ENCODE results near the gene MAGED4. TPM values are rescaled to one million over a fixed set of nuclear protein-coding genes. Genes with fewer than 3 reads are reported as not detected.
"Not testable (repeated sequence)": the region's sequence is repeated elsewhere in the genome, so short reads cannot be mapped to it uniquely, and the experiment has no call there.

Gene MAGED4, protein sequence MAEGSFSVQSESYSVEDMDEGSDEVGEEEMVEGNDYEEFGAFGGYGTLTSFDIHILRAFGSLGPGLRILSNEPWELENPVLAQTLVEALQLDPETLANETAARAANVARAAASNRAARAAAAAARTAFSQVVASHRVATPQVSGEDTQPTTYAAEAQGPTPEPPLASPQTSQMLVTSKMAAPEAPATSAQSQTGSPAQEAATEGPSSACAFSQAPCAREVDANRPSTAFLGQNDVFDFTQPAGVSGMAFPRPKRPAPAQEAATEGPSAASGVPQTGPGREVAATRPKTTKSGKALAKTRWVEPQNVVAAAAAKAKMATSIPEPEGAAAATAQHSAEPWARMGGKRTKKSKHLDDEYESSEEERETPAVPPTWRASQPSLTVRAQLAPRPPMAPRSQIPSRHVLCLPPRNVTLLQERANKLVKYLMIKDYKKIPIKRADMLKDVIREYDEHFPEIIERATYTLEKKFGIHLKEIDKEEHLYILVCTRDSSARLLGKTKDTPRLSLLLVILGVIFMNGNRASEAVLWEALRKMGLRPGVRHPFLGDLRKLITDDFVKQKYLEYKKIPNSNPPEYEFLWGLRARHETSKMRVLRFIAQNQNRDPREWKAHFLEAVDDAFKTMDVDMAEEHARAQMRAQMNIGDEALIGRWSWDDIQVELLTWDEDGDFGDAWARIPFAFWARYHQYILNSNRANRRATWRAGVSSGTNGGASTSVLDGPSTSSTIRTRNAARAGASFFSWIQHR
- polyA plus RNA-seq (2011; rRNA removed) (8.7 and 13.1 TPM in 2 replicates), polyA minus RNA-seq (2011; rRNA and poly(A)+ RNA removed) (11.4 and 20.6 TPM in 2 replicates)

DNA sequence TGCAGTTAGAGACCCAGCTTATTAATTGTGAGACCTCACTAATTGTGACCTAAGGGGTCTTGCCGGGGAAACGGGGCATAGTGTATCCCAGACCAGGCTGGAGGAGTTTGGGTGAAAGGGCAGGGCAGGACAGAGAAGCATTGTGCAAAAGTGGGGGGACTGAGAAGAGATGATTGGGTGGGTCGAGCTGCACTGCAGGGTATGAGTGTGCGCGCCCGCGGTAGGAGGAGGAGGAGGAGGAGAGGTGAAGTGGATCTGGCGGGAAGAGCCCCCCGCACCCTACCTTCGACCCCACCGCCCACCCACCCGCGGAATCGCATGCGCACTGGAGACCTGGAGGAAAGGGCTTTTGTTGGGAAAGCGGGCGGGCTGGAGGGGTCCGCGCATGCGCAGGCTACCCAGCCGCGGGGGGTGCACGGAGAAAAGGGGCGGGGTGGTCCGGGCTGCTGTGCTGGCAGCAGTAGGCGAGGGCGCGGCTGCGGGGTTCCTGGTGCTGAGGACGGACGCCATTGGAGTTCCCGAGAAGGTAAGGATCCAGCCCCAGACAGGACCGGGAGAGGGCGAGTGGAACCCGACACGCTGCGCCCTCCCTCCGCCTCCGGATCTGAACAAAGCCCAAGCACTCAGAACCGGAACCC is at the start of gene MAGED4:
MAGED4 (plus strand) TSS at position 449 of the 638 bp plus-strand sequence. CDS start 1,035 bp downstream, outside the sequence.
- H3K4me3 ChIP-seq (ENCODE audit: low read depth, low read length); POLR2A ChIA-PET; H3K36me3 ChIP-seq (ENCODE audit: control insufficient read depth, insufficient read depth, low read length); H3K27me3 ChIP-seq (ENCODE audit: control insufficient read depth, insufficient read depth, low read length); CTCF ChIA-PET; DNase-seq (ENCODE audit: low read depth): not testable (repeated sequence)

DNA sequence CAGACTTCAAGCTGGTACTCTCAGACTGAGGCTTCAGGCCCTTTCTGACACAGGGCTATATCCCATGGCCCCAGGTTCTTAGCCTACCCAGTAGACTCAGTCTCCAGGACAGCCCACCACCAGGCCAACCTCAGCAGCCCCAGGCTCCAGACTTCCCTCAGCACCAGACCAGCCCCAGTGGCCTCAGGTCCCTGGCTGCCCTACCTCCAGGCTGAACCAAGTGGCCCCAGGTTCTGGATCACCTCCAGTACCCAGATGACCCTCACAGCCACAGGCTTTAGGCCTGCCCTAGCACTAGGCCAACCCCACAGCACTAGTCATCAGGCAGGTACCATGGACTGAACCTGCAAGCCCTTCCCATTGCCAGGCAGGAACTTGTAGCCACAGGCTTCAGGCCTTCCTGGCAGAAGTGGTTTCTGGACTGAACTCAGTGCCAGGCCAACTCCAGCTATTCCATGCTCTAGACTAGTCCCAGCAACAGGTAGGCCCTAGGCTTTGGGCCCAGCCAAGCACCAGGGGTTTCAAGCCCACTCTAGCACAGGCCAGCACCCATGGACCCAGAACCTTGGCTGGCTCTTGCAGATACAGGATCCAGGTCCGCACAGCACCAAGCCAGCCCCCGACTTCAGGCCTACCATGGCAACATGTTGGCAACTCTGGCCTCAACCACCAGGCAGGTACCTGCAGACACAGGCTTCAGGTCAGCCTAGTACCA is 45.7 kb upstream of the MAGED4 start:
- DNase-seq (ENCODE audit: low read depth): no peak
- POLR2A ChIA-PET: no interaction called here

DNA sequence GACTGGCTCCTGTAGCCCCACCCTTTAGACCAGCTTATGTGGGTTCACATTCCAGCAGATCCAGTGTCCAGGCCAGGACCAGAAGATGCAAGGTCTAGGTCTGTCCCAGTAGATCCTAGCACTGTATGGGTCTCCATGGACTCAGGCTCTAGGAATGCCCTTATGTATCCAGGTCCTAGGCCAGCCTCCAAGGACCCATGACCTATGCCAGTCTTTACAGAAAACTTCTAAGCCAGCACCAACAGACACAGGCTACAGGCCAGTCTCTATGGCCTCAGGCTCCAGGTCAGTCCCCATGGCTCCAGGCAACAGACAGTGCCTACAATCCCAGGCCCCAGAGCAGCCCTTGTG is 45.2 kb upstream of the MAGED4 start:
- Histone ChIP-seq H3K36me3 (ENCODE audit: control insufficient read depth, insufficient read depth, low read length) (no peaks in the 10 kb centered on the region), H3K27me3 (ENCODE audit: control insufficient read depth, insufficient read depth, low read length) (no peaks in the 10 kb centered on the region), H3K4me3 (ENCODE audit: low read depth, low read length) (no peak overlapping the region)
- ChIA-PET CTCF (no interaction called here), POLR2A (no interaction called here)
- TF ChIP-seq, protein P1, sequence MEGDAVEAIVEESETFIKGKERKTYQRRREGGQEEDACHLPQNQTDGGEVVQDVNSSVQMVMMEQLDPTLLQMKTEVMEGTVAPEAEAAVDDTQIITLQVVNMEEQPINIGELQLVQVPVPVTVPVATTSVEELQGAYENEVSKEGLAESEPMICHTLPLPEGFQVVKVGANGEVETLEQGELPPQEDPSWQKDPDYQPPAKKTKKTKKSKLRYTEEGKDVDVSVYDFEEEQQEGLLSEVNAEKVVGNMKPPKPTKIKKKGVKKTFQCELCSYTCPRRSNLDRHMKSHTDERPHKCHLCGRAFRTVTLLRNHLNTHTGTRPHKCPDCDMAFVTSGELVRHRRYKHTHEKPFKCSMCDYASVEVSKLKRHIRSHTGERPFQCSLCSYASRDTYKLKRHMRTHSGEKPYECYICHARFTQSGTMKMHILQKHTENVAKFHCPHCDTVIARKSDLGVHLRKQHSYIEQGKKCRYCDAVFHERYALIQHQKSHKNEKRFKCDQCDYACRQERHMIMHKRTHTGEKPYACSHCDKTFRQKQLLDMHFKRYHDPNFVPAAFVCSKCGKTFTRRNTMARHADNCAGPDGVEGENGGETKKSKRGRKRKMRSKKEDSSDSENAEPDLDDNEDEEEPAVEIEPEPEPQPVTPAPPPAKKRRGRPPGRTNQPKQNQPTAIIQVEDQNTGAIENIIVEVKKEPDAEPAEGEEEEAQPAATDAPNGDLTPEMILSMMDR (IDR thresholded peaks at IDR 0.05; ENCODE audit: insufficient read depth, low read depth, low read length): no peak
- no peak for DNase-seq (ENCODE audit: low read depth)

More for the DNA sequence above, 45.7 kb upstream of the MAGED4 start:
- Histone ChIP-seq H3K36me3 (ENCODE audit: control insufficient read depth, insufficient read depth, low read length) (no peaks in the 10 kb centered on the region), H3K4me3 (ENCODE audit: low read depth, low read length) (no peak overlapping the region), H3K27me3 (ENCODE audit: control insufficient read depth, insufficient read depth, low read length) (no peaks in the 10 kb centered on the region)
- TF ChIP-seq, protein P1 (IDR thresholded peaks at IDR 0.05; ENCODE audit: insufficient read depth, low read depth, low read length): no peak
- CTCF ChIA-PET: no interaction called here

DNA sequence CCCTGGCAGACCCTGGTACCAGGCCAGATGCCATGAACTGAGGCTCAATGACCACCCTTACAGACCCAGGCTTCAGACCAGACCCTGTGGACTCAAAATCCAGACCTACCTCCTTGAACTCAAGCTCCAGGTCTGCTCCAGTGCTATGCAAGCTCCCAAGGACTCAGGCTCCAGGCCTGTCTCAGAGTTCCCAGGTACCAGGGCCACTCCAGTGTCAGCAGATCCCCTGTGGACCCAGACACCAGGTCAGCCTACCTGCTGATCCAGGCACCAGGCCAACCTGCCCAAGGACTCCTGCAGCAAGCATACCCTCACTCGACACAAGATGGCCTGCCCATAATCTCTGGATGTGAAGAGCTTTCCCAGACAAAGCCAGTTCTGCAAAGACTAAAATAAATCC is 44.7 kb upstream of the MAGED4 start:
- Histone ChIP-seq H3K4me3 (ENCODE audit: low read depth, low read length) (no peak overlapping the region), H3K27me3 (ENCODE audit: control insufficient read depth, insufficient read depth, low read length) (no peaks in the 10 kb centered on the region), H3K36me3 (ENCODE audit: control insufficient read depth, insufficient read depth, low read length) (no peaks in the 10 kb centered on the region)
- ChIA-PET CTCF (no interaction called here), POLR2A (no interaction called here)
- DNase-seq (ENCODE audit: low read depth): no peak
- TF ChIP-seq, protein P1 (IDR thresholded peaks at IDR 0.05; ENCODE audit: insufficient read depth, low read depth, low read length): no peak

DNA sequence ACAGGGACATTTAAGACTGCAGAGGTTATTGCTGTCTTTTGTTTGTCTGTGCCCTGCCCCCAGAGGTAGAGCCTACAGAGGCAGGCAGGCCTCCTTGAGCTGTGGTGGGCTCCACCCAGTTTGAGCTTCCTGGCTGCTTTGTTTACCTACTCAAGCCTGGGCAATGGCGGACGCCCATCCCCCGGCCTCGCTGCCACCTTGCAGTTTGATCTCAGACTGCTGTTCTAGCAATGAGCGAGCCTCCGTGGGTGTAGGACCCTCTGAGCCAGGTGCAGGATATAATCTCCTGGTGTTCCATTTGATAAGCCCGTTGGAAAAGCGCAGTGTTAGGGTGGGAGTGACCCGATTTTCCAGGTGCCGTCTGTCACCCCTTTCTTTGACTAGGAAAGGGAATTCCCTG is 34.0 kb upstream of the MAGED4 start:
- H3K27me3 ChIP-seq (ENCODE audit: control insufficient read depth, insufficient read depth, low read length); DNase-seq (ENCODE audit: low read depth); H3K4me3 ChIP-seq (ENCODE audit: low read depth, low read length); POLR2A ChIA-PET; H3K36me3 ChIP-seq (ENCODE audit: control insufficient read depth, insufficient read depth, low read length); CTCF ChIA-PET: not testable (repeated sequence)

DNA sequence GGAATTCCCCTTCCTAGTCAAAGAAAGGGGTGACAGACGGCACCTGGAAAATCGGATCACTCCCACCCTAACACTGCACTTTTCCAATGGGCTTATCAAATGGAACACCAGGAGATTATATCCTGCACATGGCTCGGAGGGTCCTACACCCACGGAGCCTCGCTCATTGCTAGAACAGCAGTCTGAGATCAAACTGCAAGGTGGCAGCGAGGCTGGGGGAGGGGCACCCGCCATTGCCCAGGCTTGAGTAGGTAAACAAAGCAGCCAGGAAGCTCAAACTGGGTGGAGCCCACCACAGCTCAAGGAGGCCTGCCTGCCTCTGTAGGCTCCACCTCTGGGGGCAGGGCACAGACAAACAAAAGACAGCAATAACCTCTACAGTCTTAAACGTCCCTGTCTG is 24.5 kb upstream of the MAGED4 start:
- H3K36me3 ChIP-seq (ENCODE audit: control insufficient read depth, insufficient read depth, low read length); CTCF ChIA-PET; DNase-seq (ENCODE audit: low read depth); H3K4me3 ChIP-seq (ENCODE audit: low read depth, low read length); POLR2A ChIA-PET; H3K27me3 ChIP-seq (ENCODE audit: control insufficient read depth, insufficient read depth, low read length): not testable (repeated sequence)
